Measurements from ENCODE around the gene SOBP.

GRCh38 chr6:107535626-107536025, 45.7 kb downstream of the SOBP start:
- no peak for TF ChIP-seq POLR2AphosphoS5 (IDR thresholded peaks at IDR 0.05)
- TF ChIP-seq CTCF (IDR thresholded peaks at IDR 0.05) = no peak

All from upper lobe of left lung (tissue), 4 donors.